Measurements from ENCODE around the gene TEAD1.

The TEAD1 gene

GRCh38 chr11:12764187-12764914, 90.1 kb downstream of the TEAD1 start:
- no peak for DNase-seq (ENCODE audit: low read depth)

- no peak for DNase-seq (ENCODE audit: low read depth)
Measured at GRCh38 chr11:12765428-12765827, 91.2 kb downstream of the TEAD1 start.

GRCh38 chr11:12767027-12767426, 92.8 kb downstream of the TEAD1 start:
- no peak for DNase-seq (ENCODE audit: low read depth)

DNA sequence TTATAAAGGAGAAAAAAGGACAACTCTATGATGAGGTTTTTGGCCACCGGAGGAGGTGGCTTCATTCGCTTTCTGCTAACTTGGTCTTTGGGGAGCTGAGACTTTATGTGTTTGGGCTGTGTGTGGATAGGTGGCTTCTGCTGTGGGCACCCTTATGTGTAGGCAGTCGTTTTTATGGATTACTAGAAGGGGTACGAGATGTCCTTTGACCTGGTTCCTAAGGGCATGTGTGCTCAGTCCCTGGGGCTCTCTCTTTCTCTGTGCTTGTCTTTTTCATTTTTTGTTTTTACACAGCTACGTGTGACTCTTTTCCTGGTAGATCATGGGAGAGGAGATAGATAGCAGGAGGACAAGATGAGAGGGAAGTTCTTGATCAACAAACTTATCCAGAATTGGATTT, 93.4 kb downstream of the TEAD1 start:
- no peak for DNase-seq (ENCODE audit: low read depth)

- DNase-seq (ENCODE audit: low read depth), result no peak
Measured at GRCh38 chr11:12768726-12769673, 94.8 kb downstream of the TEAD1 start.

DNA sequence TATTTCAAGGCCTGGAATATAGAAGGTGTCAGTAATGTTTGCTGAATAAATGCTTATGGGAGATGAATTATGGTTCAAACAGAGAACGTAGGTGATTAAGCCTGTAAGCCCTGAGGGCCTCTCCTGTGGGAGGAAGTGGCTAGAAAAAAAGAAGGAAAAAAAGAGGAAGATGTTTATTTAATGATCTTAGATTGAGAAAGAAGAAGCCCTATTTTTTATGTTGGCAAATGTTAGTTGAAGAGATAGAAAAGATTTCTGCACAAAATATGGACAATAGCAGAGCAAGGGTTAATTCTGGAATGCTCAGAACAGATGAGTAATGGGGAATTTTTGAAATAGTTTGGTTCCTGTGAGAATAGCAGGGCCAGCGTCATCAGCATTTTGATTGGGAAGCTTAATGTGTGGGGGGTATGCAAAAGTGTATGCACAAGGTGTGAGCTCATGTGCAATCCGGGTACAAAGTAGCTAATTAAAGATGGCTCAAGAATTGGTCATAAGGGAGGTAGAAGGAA, 95.7 kb downstream of the TEAD1 start:
- no peak for DNase-seq (ENCODE audit: low read depth)

GRCh38 chr11:12770435-12770834, 96.2 kb downstream of the TEAD1 start:
- no peak for DNase-seq (ENCODE audit: low read depth)

GRCh38 chr11:12770966-12771597, 96.9 kb downstream of the TEAD1 start:
- no peak for DNase-seq (ENCODE audit: low read depth)

GRCh38 chr11:12771875-12772274, 97.7 kb downstream of the TEAD1 start:
- no peak for DNase-seq (ENCODE audit: low read depth)

DNA sequence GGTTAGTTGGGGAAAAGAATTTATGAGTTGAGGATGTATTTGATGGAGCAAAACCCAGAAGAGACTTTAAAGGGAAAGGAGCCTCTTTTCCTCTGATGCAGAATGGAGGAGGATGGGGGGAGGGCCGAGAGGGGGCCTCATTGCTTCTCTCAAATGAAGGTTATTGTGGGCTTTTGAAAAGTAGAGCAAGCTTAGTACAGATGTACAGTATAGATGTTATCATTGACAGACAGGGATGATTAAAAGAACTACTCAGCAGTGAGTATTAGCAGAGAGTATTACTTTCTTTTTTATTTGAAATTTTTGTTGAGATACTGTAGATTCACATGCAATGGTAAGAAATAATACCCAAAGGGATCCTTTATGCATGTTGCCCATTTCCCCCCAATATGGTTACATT, 98.1 kb downstream of the TEAD1 start:
- no peak for DNase-seq (ENCODE audit: low read depth)

DNA sequence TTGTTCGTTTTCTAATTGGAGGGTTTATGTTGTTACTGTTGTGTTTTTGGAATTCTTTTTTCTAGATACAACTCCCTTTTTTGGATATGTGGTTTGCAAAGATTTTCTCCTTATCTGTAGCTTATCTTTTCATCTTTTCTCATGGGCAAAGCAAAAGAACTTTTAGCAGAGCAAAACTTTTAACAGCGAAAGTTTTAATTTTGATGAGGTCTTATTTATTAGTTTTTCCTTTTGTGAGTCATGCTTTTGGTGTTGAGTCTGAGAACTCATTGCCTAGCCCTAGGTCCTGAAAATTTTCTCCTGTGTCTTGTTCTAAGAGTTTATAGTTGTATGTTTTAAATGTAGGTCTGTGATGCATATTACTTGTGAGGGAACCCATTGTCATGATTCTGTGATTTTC, 99.4 kb downstream of the TEAD1 start:
- DNase-seq (ENCODE audit: low read depth), result no peak

- no peak for DNase-seq (ENCODE audit: low read depth)
Measured at GRCh38 chr11:12775955-12776354, 101.7 kb downstream of the TEAD1 start.

DNA sequence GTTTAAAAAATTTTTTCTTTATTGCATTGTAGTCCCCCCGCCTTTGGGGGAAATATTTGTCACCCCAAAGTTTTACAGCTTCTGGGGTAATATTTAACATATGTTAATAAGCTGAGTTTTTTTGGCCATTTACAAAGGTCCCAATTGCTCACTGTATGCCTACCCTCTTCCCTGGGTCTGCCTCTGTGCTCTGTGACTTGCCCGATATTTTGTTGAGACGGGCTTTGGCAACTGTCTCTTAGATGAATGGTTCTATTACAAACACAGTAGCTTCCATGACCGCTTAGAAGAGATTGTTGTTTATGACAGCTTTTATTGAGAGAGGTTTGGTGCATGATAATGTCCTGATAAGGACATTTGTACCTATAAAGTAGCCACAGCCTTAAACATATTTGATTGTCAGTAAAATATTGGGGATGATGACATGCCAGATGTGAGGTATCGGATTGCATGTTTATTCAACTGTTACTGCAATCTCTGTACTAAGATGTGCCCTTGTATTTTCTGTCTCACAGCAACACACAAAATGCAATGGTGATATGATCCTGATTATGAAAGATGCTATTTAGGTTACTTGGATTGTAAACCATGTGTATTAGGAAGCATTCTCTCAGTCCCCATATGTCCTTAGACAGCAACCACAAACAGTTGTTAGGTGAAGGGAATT, 103.1 kb downstream of the TEAD1 start:
- DNase-seq (ENCODE audit: low read depth), result no peak

DNA sequence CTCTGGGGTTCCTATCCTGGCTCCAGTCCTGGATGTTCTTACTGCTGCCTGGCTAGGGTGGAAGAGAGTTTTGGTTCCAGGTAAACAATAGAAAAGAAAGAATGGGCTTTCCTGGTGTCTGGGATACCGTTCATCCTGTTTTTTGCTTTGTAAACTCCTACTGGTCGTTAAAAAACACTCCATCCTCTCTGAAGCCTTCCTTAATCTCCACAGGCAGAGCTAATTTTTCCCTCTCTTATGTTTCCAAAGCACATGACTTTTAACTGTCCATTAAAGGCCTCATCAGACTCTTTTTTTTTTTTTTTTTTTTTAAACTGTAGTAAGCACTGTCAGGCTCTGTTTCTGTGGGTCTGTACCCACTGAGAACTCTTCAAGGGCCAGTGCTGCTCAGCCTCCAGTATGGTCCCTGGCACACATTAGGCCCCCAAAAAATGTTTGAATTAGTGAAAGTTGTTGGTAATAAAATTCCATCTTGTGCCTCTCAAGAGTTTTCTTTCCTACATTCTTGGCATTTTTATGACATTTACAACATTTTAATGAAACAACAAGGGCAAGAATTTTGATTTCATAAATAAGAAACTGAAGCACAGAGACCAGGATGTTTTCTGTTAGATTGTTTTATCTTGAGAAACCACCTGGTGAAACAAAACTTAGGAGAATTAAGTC, 104.2 kb downstream of the TEAD1 start:
- DNase-seq (ENCODE audit: low read depth), result no peak

- DNase-seq (ENCODE audit: low read depth), result no peak
Measured at GRCh38 chr11:12783765-12784164, 109.5 kb downstream of the TEAD1 start.

GRCh38 chr11:12784445-12784844, 110.2 kb downstream of the TEAD1 start:
- DNase-seq (ENCODE audit: low read depth), result no peak

GRCh38 chr11:12784987-12785386, 110.8 kb downstream of the TEAD1 start:
- no peak for DNase-seq (ENCODE audit: low read depth)

GRCh38 chr11:12785901-12786300, 111.7 kb downstream of the TEAD1 start:
- DNase-seq (ENCODE audit: low read depth), result no peak

GRCh38 chr11:12786450-12786849, 112.2 kb downstream of the TEAD1 start:
- DNase-seq (ENCODE audit: low read depth), result no peak

DNA sequence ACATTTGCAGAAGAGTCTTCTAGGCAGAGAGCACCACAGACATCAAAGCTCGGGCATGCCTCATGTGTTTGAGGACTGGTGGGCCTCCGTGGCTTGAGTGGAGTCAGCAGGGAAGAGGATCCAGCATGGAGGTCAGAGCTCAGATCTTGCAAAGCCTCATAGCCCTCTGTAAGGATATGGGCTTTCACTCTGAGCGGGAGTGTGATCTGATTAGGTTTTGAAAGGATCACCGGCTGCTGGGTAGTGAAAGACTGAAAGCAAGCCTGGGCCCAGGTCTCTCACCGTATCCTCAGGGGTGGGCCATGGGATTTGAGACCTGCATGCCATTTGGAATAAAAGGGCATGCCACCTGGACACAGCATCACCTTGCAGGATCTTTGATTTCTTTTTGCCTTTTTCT, 112.7 kb downstream of the TEAD1 start:
- DNase-seq (ENCODE audit: low read depth), result no peak

DNA sequence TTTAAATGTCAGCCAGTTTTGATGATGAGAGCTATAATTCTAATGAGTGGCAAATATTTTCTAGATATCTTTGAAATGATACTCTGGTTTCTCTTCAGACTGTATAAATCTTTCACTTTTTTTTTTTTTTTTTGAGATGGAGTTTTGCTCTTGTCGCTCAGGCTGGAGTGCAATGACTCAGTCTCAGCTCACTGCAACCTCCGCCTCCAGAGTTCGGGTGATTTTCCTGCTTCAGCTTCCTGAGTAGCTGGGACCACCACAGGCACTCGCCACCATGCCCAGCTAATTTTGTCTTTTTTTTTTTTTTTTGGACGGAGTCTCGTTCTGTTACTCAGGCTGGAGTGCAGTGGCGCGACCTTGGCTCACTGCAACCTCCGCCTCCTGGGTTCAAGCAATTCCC, 113.6 kb downstream of the TEAD1 start:
- DNase-seq (ENCODE audit: low read depth), result no peak

DNA sequence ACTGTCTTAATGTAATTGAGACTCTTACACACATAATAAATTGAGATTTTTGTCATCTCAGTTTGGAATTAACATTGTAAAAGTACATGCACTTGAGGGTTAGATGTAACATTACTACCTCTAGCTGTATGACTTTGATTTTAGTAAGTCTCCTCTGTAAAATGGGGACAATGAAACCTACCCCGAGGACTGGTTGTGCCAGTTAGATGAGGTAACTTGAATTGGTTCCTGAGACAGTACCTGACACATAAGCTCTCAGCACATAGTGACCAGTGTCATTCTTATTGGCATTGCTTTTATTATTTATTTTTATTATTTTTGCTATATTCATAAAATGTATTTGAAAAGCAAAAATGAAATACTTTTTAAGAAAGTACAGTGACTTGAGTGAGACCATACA, 114.8 kb downstream of the TEAD1 start:
- no peak for DNase-seq (ENCODE audit: low read depth)

All from activated T-helper 1 cell treated with Interleukin-2 at 50 U/mL for 16 hours (primary cell).